NCI-H187 (cell line): Measurements from ENCODE around the gene NAPG.
"Not testable (repeated sequence)": the region's sequence is repeated elsewhere in the genome, so short reads cannot be mapped to it uniquely, and the experiment has no call there.

Experiments used
- DNase-seq, 2 experiments: peaks; one replicate each; lab custom pipeline; 2025; lab: John Stamatoyannopoulos, UW

NAPG gene

DNA sequence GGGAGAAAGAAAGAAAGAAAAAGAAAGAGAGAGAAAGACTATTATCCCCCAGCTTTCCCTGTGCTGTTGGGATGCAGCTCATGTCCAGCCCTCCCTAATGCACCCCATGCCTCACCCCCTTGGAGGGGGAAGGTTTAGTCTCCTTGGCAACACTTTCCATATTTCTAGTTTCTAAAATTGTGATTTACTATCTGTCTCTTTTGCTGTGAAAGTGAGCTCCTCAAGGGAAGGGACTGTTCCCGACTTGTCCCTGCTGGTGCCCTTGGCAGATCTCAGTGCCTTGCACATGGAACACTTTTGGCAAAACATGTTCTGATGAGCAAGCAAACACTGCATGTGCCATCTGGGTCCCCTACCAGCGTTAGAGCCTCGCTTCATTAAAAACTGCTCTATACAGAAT is 11.7 kb upstream of the NAPG start:
- no peak for DNase-seq

GRCh38 chr18:10514601-10515000 is 11.2 kb upstream of the NAPG start:
- DNase-seq, result no peak

GRCh38 chr18:10515456-10515855 is 10.4 kb upstream of the NAPG start:
- DNase-seq, result no peak

GRCh38 chr18:10516078-10516477 is 9.7 kb upstream of the NAPG start:
- DNase-seq, result no peak

DNA sequence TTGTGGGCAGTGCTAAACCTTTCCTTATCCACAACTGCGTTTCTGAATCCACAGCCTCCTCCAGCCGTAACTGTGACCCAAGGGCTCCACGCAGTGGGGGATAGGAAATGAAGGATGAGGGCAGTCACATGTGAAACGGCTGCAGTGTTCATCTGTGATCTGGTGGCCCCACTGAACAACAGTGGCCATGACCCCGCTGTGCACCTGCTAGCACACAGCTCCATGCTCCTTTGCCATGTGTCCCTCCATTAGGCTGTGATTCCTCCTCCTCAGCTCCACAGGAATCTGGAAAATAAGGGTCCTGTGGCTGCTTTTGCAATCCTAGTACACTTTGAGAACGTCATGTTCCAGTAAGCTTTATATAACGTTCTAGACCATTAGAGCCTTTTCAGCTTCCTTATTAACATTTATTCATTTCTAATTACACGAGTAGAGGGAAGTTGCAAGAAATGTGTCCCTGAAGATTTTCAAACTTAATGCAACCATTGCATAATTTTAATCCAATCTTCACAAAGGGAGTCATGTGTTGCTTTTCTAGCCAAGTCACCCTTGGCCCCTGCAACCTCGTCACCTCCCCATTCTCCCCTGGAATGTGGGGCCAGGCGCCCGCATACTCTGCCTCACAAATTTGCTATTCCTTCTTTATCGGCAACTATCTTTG is 7.1 kb upstream of the NAPG start:
- DNase-seq, result no peak

GRCh38 chr18:10519366-10519765 is 6.5 kb upstream of the NAPG start:
- DNase-seq, result no peak

GRCh38 chr18:10519999-10520935 is 5.6 kb upstream of the NAPG start:
- DNase-seq, result peak; percentile 45 to 48

DNA sequence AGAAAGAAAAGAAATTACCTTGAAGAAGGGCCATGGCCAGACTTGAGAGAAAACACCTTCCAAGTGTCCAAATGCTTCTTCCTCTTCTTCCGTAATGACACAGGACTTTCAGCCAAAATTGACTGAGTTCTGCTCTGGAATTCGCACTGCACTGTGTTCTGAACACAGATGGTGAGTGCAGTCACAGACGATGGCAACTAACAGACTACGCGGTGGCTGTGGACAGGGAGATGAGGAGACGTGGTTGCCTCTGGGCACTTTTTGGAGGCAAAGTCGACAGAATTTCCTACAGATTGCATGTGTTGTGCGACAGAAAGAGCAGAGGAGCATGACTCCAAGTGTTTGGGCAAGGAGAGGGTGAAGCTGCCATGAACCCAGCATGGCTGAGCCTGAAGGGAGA is 4.3 kb upstream of the NAPG start:
- DNase-seq, result no peak

DNA sequence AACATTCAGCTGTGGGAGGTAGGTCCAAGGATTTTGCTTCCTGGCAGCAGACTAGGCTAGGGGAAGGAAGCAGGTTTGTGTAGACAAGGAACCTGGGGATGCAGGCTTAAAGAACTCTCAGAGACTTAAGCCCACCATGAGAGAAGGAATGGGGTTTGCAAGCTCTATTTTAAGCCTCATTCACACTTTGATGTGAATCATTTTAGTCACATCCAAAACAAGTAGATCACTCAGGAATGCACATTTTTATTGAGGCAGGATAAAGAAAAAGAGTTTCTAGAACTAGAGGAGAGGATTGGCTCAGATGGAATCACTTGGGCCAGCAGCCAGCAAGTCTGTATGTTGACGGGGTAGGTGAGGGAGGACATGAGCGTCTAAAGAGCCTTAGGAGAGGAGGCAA is 3.3 kb upstream of the NAPG start:
- DNase-seq, result no peak

DNA sequence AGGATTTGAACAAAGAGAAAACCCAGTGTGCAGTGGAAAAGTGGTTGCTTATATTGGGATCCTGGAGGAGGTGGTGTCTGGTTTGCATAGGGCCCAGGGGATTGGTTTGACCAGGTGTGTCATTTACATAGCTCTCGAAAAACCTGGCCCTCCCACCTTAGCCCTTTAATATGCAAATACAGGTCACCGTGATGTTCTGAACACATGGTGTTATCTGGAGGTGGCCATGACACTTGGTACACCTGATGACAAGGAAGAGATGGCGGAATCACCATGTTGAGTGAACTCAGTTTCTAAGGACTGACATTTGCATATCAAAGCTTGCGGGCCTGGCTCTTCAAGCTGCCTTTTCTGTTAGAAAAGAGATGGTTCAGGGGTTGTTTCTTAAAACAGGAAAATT is 2.3 kb upstream of the NAPG start:
- DNase-seq, result no peak

DNA sequence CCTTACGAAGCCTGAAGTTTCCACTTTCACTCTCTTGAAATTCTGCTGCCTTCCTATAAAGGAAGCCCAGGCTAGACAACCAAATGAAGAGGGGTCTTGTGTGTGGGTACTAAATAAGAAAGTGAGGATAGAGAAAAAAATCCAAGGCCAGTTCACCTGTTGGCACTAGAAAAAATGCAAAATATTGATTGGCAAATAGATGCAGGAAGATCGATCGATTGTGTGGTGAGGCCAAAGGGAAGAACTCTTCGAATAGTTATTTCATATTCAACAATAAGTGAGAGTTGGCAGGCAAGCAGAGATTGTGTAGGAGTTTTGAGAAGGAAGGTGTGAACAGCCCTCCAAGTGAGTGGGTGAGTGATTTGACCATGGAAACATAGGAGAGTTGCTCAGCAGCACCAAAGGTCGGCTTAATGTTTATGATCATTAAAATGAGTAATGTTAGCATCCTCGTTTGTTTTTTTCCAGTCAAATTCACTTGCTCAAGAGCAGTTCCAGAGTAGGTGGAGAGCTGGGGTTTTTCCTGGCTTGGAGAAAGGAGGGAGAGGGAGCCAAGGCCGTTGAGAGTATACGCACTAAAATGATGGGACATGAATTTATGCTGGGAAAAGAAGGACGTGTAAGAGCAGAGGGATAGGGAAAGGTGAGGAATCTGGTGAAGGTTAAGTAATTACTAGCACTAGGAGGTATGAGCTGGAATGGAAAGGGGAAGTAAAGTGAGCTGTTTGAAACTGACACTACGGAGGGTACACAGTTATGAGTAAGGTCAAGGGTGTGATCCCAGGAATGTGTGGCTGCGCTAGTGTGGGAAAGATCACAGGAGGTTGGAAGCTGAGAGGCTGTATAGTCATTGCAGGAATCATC is 1.1 kb upstream of the NAPG start:
- no peak for DNase-seq

- no peak for DNase-seq
Observed at GRCh38 chr18:10525371-10525691, 496 bp upstream of the NAPG start.

DNA sequence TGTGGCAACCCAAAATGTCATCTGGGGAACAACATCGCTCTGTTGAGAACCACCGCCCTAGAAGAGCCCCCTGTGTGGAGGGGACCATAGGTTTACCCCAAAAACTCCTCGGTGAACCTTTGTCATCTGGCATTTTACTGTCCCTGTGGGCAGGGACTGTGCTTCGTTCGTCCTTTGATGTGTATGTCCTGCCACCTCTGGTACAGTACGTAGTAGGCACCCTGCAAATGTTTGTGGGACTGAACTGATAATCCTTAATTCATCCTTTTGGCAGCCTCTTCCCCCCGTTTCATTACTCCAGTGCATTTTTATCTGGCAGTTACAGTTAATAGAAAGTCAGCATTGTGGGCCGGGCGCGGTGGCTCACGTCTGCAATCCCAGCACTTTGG is 728 bp downstream of the NAPG start:
- no peak for DNase-seq

- no peak for DNase-seq
Observed at GRCh38 chr18:10528439-10528838, 2.6 kb downstream of the NAPG start.

DNA sequence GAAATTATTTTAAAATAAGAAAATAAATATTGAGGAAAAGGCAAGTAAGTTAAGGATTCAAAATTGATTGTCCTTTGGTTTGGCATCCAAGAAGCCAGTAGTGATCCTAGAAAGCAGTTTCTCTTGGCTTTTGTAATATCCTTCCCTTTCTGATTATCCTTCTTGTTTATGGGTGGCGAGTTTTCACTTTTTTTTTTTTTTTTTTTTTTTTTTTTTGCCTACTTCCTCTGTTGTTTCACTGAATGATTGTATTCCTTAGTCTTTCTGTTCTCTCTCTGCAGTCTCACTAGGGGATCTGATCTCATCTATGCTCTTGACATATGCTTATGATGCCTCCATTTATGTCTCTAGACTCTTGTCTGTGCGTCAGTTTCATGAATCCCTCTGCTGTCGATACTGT is 4.2 kb downstream of the NAPG start:
- DNase-seq, result no peak

DNA sequence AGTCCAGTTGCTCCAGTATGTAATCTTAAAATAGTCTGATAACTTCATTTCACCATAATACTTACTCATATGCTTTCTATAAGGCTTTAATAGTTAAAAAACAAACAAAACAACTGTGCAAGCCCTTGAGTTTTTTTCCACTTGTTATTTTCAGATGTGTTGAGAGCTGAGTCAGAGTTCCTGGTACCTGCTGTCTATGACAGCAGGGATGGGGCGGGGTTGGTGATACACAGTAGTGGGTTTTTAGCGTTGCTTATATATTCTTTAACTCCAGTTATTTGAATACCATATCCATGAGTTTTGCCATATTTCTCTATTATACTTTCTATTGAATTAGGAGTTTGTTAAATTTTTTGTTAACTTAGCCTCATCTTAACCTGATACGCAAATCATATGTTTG is 5.0 kb downstream of the NAPG start:
- no peak for DNase-seq

DNA sequence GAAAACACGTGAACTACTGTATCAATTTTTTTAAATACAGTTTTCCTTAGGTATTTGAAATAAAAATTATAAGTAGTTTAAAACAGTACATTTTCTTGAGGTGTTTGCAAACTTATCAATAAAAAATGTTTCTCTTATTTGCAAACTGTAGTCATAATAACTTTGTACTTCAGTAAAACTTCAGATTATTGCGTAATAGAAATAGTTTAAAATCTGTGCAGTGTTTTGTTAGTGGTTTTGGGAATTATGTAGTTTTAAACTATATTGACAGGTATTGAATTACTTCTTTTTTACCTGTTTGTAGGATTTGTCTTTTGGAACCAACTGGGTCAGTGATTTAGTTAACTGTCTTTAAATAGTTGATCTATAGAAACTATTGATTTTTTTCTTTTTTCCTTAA is 7.3 kb downstream of the NAPG start:
- no peak for DNase-seq

DNA sequence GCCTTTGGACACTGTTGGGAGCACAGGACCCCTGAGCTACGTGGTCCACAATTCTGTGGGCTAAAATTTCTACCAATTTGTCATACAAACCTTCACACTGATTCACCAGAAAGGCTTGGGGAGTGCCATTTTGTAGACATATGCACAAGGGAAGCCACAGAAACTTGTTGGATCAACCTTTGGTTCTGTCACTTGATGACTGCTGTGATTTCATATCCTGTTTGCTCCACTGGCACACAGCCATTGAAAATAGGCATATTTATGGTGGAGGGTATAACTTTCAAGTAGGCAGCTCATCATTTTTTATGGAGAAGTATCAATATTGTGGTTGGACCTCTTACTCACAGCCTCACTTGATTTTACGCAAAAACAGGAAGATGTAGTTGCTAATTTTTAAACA is 10.5 kb downstream of the NAPG start:
- DNase-seq, result no peak

- DNase-seq, result no peak
Observed at GRCh38 chr18:10537765-10538164, 11.9 kb downstream of the NAPG start.

DNA sequence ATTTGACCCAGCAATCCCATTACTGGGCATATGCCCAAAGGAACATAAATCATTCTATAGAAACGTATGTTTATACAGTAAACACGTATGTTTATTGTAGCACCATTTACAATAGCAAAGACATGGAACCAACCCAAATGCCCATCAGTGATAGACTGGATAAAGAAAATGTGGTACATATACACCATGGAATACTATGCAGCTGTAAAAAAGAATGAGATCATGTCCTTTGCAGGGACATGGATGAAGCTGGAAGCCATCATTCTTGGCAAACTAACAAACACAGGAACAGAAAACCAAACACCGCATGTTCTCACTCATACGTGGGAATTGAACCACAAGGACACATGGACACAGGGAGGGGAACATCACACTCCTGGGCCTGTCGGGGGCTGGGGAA is 13.3 kb downstream of the NAPG start:
- DNase-seq, result not testable (repeated sequence)

GRCh38 chr18:10543277-10543676 is 17.4 kb downstream of the NAPG start:
- DNase-seq, result no peak

GRCh38 chr18:10544093-10544748 is 18.4 kb downstream of the NAPG start:
- no peak for DNase-seq
